Chondrocyte (in vitro differentiated cells): ENCODE data around the gene TBC1D10A. TPM values are rescaled to one million over a fixed set of nuclear protein-coding genes. Genes with fewer than 3 reads are reported as not detected.
A peak's percentile ranks its signal among the peaks of the same experiment; 100 is the strongest.

Source experiments
- DNase-seq: peaks from one replicate; pipeline ENCODE4 v3.0.0; 2021; ENCODE audit warnings: mixed read lengths, low spot score
- H3K27ac Mint-ChIP-seq: one replicate; pipeline ENCODE4 v1.8.0; 2021; ENCODE audit warnings: mild to moderate bottlenecking, moderate library complexity, mixed read lengths; ENCODE audit not compliant: unreplicated experiment
- H3K27me3 Mint-ChIP-seq: 2 replicates; pipeline ENCODE4 v1.8.0; 2021; ENCODE audit warnings: low read depth, mixed read lengths
- H3K36me3 Mint-ChIP-seq: 2 replicates; pipeline ENCODE4 v1.8.0; 2021; ENCODE audit warnings: low read depth, mixed read lengths
- H3K4me1 Mint-ChIP-seq: 2 replicates; pipeline ENCODE4 v1.8.0; 2021; ENCODE audit warnings: low read depth, mild to moderate bottlenecking, mixed read lengths
- H3K4me3 Mint-ChIP-seq: one replicate; pipeline ENCODE4 v1.8.0; 2021; ENCODE audit warnings: mild to moderate bottlenecking, moderate library complexity, mixed read lengths; ENCODE audit not compliant: unreplicated experiment
- H3K9me3 Mint-ChIP-seq: 2 replicates; pipeline ENCODE4 v1.8.0; 2021; ENCODE audit warnings: low read depth, mixed read lengths
- CTCF ChIP-seq: fragments of 200-600 bp; sonication (generic); IDR thresholded peaks from 2 replicates; pipeline ENCODE4 v1.5.0; 2021; ENCODE audit warnings: antibody characterized with exemption, mild to moderate bottlenecking, moderate library complexity
- total RNA-seq: library from RNA; stranded (reverse); gene quantifications from 3 replicates; pipeline ENCODE4 v1.2.1, GENCODE V29; 2021

The TBC1D10A gene
- total RNA-seq, 1 donor from 2014 or later, result 26.9 TPM

GRCh38 chr22:30356449-30357235 lies 29.9 kb upstream of the TBC1D10A start, which contains the start of the genes CCDC157 and SF3A1:
TSS of gene CCDC157 (plus strand) at chr22:30357007. CDS start at chr22:30366001, 8,994 bp downstream.
TSS of gene SF3A1 (minus strand) at chr22:30356894. CDS start at chr22:30356792, 102 bp downstream.
- TF ChIP-seq CTCF, result no peak
- H3K4me1 Mint-ChIP-seq, result peaks cover 37% of the 10 kb centered on the region
- H3K4me3 Mint-ChIP-seq, result peak within 1 kb of the TSS; percentile 91
- H3K27ac Mint-ChIP-seq, result peak within 1 kb of the TSS; percentile 93
- peaks cover 7% of the 10 kb centered on the region for H3K36me3 Mint-ChIP-seq
- no peaks in the 10 kb centered on the region for H3K27me3 Mint-ChIP-seq
- DNase-seq, result no peak
- no peaks in the 10 kb centered on the region for H3K9me3 Mint-ChIP-seq

DNA sequence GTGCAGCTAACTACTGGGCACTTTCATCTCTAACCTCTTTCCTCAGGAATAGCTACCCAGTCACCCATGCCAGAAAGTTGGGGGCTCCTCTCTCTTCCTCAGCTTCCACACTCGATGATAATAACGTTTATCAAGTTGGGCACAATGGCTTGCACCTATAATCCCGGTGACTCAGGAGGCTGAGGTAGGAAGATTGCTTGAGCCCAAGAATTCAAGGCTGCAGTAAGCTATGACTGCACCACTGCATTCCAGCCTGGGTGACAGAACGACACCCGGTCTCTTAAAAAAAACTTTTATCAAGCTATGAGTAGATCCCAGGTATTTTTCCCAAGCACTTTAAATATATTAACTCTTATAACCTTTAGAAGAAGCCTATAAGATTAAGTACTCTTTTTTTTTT lies 27.9 kb upstream of the TBC1D10A start:
- no peak overlapping the region for H3K27ac Mint-ChIP-seq
- no peak overlapping the region for H3K4me3 Mint-ChIP-seq
- no peak for DNase-seq
- no peaks in the 10 kb centered on the region for H3K27me3 Mint-ChIP-seq
- H3K9me3 Mint-ChIP-seq, result no peaks in the 10 kb centered on the region
- H3K36me3 Mint-ChIP-seq, result peaks cover 15% of the 10 kb centered on the region
- peaks cover 37% of the 10 kb centered on the region for H3K4me1 Mint-ChIP-seq
- no peak for TF ChIP-seq CTCF

- Mint-ChIP-seq H3K4me1 (peaks cover 27% of the 10 kb centered on the region), H3K36me3 (peaks cover 19% of the 10 kb centered on the region), H3K4me3 (no peak overlapping the region), H3K27ac (no peak overlapping the region), H3K27me3 (no peaks in the 10 kb centered on the region), H3K9me3 (no peaks in the 10 kb centered on the region)
- DNase-seq, result no peak
- TF ChIP-seq CTCF, result no peak
Observed at GRCh38 chr22:30351226-30351625, 24.5 kb upstream of the TBC1D10A start.

- no peaks in the 10 kb centered on the region for H3K27me3 Mint-ChIP-seq
Observed at GRCh38 chr22:30348809-30349208, 22.1 kb upstream of the TBC1D10A start.

GRCh38 chr22:30348404-30348803 lies 21.7 kb upstream of the TBC1D10A start:
- Mint-ChIP-seq H3K36me3 (peaks cover 34% of the 10 kb centered on the region), H3K4me3 (no peak overlapping the region), H3K4me1 (no peaks in the 10 kb centered on the region), H3K27me3 (no peaks in the 10 kb centered on the region), H3K27ac (no peak overlapping the region), H3K9me3 (no peaks in the 10 kb centered on the region)
- TF ChIP-seq CTCF, result no peak
- no peak for DNase-seq

More at GRCh38 chr22:30348809-30349208, 22.1 kb upstream of the TBC1D10A start:
- Mint-ChIP-seq H3K4me3 (no peak overlapping the region), H3K4me1 (peaks cover 3% of the 10 kb centered on the region), H3K27ac (no peak overlapping the region), H3K36me3 (peaks cover 33% of the 10 kb centered on the region), H3K9me3 (no peaks in the 10 kb centered on the region)
- no peak for TF ChIP-seq CTCF
- DNase-seq, result no peak
